GM12874 (cell line): ENCODE data around the gene SKAP1.

Experiments used
- TF ChIP-seq, protein P1 (sequence below): IDR thresholded peaks from 2 replicates; pipeline ENCODE4 v1.5.1; 2011; ENCODE audit warnings: low read depth, mild to moderate bottlenecking, control low read depth, low read length, moderate library complexity; ENCODE audit not compliant: insufficient read depth

SKAP1 gene

DNA sequence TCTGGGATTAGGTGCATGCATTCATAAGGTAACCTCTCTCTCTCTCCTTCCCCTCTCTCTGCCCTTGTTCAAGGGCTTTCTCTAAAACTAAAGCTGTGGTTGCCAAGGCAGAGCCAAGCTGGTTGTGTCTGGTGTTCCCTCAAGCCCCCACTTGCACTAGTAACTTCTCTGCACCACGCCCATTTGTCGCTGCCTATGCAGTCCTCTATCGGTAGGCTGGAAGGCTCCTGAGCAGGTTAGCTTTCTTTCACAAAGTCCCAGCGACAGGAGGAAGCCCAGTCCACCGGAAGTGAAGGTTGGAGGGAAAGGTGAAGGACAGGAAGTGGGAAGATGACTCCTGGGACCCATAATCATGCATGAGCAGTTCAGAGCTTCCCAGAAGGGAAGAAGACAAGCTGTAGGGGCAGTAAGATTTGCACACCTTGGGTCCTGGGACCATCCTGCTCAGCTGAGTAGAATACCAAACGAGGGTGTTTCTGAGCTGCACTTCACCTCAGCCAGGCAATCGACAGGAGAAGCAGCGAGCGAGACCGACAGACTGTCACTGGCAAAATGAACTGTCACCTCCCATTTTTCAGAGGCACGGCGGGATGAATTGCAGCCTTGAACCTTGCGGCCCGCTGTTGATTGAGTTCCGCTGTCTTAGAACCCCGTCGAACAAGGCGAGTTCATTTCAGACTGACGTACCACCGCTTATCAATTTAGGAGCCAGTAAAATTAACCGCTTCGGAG is 14.7 kb upstream of the SKAP1 start:
- TF ChIP-seq, protein P1, sequence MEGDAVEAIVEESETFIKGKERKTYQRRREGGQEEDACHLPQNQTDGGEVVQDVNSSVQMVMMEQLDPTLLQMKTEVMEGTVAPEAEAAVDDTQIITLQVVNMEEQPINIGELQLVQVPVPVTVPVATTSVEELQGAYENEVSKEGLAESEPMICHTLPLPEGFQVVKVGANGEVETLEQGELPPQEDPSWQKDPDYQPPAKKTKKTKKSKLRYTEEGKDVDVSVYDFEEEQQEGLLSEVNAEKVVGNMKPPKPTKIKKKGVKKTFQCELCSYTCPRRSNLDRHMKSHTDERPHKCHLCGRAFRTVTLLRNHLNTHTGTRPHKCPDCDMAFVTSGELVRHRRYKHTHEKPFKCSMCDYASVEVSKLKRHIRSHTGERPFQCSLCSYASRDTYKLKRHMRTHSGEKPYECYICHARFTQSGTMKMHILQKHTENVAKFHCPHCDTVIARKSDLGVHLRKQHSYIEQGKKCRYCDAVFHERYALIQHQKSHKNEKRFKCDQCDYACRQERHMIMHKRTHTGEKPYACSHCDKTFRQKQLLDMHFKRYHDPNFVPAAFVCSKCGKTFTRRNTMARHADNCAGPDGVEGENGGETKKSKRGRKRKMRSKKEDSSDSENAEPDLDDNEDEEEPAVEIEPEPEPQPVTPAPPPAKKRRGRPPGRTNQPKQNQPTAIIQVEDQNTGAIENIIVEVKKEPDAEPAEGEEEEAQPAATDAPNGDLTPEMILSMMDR, result no peak

DNA sequence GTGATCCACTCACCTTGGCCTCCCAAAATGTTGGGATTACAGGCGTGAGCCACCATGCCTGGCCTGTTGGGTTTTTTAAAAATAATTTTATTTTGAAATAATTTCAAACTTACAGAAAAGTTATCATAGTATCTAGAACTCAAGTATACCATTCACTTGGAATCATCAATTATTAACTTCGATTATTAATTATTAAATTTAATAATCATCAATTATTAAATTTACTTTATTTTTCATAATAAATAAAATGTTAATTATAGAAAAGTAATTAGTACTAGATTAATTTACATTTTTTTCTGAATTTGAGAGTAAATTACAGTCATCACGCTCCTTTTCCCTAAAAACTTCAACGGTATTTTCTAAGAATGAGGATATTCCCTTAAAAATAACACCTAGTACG is 13.7 kb upstream of the SKAP1 start:
- TF ChIP-seq, protein P1, result no peak

DNA sequence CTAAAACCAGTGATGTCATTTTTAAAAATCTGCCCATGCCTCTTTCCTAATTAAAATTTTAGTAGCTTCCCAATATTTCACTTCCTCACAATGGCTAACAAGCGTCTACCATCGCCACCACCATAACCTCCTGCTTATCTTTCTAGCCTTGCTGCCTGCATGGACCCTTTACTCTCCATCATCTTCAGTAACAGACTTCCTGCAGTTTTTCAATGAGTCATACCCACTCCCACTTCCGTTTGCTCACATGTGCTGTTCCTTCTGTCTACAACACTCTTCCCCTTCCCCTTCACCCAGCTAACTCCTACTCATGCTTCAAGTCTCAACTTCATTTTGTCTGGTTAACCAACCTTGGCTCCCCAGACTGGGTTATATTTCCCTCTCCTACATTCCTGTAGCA is 12.8 kb upstream of the SKAP1 start:
- TF ChIP-seq, protein P1, result no peak

DNA sequence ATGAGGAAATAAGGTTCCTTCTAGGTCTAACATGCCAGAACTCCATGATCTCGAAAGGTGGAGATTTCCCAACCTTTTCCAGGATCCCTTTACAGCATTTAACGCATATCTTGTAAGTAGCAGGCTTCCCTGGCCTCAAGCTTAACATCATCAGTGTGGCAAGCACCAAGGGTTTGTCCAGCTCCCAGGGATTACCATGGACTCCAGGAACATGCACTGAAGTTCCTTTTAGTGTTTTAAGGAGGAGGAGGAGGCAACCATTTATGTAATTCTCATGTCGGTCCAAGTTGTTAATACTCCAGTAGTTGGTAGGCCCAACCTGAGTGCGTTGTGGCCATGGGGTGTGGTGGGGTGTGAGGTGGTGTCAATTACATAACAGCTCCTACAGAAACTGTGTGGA is 11.8 kb upstream of the SKAP1 start:
- TF ChIP-seq, protein P1, result no peak

DNA sequence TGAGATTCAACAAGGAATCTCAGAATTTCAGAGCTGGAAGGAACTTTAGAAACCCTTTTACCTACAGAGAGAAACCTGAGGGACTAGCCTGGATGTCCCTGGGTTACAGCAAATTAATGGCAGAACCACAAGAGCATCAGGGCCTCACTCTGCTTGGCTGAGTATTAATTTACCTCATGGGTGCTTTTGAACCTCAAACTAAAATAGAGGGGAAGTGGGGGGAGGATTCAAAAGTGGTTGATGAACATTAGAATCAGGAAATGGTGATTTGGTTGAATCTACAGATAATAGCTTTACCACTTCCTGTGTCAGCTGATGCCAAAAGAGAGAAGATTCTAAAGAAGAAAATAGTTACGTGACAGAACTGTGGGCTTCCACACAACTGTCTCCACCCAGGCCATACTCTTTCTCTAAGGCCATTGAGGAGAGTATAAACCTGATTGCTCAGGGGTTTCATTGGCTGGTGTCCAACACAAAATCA is 11.3 kb upstream of the SKAP1 start:
- TF ChIP-seq, protein P1, result no peak

DNA sequence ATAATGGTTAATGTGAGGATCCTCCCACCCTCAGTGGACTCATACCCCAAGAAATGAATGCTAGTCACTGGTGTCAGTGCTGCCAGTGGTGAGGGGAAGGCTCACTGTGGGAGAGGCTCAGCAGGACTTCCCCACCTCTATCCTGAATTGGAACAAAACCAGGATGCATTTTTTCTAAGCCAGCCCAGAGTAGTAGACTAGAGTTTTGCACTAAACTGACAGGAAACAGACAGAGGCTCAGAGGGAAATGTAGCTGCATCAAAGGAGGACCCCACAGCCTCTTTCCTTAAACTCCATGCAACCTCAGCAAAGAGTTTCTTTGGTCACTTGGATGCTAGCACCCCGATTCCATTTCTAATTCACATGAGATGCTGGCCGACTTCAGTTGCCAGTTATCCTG is 10.7 kb upstream of the SKAP1 start:
- TF ChIP-seq, protein P1, result no peak

DNA sequence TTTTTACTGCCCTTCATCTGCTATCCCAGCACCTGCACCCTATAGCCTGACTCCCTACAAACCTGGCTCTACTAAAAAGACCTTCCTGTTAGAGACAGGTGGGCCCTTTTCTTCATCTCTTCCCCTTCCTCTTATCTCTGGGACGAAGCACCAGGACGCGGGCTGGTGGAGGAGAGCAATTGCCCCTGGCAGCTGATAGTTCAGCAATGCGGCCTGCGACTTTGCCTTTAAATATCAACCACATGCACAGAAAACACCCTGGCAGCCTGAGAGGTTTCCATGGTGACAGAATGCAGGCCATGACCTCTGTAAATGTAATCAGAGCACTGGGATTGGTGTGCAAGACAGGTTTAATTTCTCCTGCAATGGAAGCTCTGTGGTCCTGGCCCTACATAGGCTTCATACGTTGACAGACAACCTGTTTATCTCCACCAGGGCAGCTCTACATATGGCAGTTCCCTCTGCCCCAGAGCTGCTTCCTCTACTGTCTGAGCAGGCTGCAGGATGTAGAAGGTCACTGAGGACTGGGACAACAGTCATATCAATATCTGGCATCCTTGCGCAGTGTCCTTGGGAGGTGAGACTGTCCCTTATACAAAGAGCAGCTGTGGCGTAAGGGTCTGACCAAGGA is 10.0 kb upstream of the SKAP1 start:
- TF ChIP-seq, protein P1, result no peak
